K562 (cell line): ENCODE results near the gene CYTH1. TPM values are rescaled to one million over a fixed set of nuclear protein-coding genes. Genes with fewer than 3 reads are reported as not detected.

Source experiments
- ATAC-seq: fragments of 200-7000 bp; cut with Tn5 transposase; 3 replicates; pipeline ENCODE4 v1.9.1; 2020; ENCODE audit warnings: moderate library complexity
- BruUV-seq: library from RNA; stranded (reverse); fragments of 400-500 nt; replicated peaks from 2 replicates; lab custom pipeline; 2021; lab: Mats Ljungman, UMichigan
- CTCF ChIA-PET: fragments of 300-600 bp; formaldehyde crosslinking; extraction: SDS; loops from one replicate; lab custom pipeline; 2021; ENCODE audit warnings: low intra/inter-chr PET ratio; lab: Yijun Ruan, JAX
- POLR2A ChIA-PET: fragments of 300-600, 350-650 bp; sonication (Branson Sonifier 250); formaldehyde crosslinking; extraction: SDS; loops from one replicate; lab custom pipeline; 2021; ENCODE audit warnings: antibody characterized with exemption, inconsistent platforms; lab: Yijun Ruan, JAX
- DNase-seq, 4 experiments: peaks; one replicate each; pipeline versions ENCODE4 v3.0.0 to v3.0.0-alpha.2; 2011 to 2018; ENCODE audit warnings: low spot score in 3 of 4, mixed read lengths in 3 of 4; ENCODE audit errors: extremely low read depth in 1 of 4
- FAIRE-seq: peaks from 2 replicates; lab custom pipeline; 2011; peaks lifted over from hg19 to GRCh38; lab: Jason Lieb, UNC
- H2AFZ ChIP-seq: 2 replicates; pipeline ENCODE4 v1.6.0; 2011; ENCODE audit warnings: low read depth, low read length, control low read depth, inconsistent platforms
- H3K27ac ChIP-seq: fragments of 200-600 bp; 3 replicates; pipeline ENCODE4 v1.8.0; 2011; ENCODE audit warnings: low read depth, mild to moderate bottlenecking, control low read depth, inconsistent platforms, low read length, moderate library complexity, mixed read lengths; ENCODE audit errors: extremely low read depth
- H3K27me3 ChIP-seq, 2 experiments: fragments of 300-600 bp in 1 of 2; 2 replicates in 1 of 2; 3 replicates in 1 of 2; pipeline versions ENCODE4 v1.6.0 to v1.8.0; 2011; ENCODE audit warnings: inconsistent platforms in 2 of 2, low read length in 2 of 2, mild to moderate bottlenecking in 1 of 2, mixed read lengths in 1 of 2, moderate library complexity in 1 of 2; ENCODE audit not compliant: control insufficient read depth in 2 of 2, insufficient read depth in 2 of 2
- H3K36me3 ChIP-seq: fragments of 300-600 bp; 3 replicates; pipeline ENCODE4 v1.8.0; 2011; ENCODE audit warnings: mild to moderate bottlenecking, low read length, inconsistent platforms; ENCODE audit not compliant: control insufficient read depth, insufficient read depth
- H3K4me1 ChIP-seq, 2 experiments: fragments of 200-600 bp in 1 of 2; replicated peaks in 1 of 2; 2 replicates in 1 of 2; 3 replicates in 1 of 2; pipeline versions ENCODE4 v1.5.1 to v1.8.0; 2011; ENCODE audit warnings: inconsistent platforms in 2 of 2, low read length in 2 of 2, mild to moderate bottlenecking in 1 of 2, mixed read lengths in 1 of 2, moderate library complexity in 1 of 2; ENCODE audit not compliant: control insufficient read depth in 2 of 2, insufficient read depth in 2 of 2
- H3K4me2 ChIP-seq: 2 replicates; pipeline ENCODE4 v1.6.1; 2011; ENCODE audit warnings: low read length, control low read depth, inconsistent platforms, mixed read lengths; ENCODE audit not compliant: insufficient read depth
- H3K4me3 ChIP-seq: fragments of 200-600 bp; sonication (generic), shearing (Covaris generic); 2 replicates; pipeline ENCODE4 v1.5.1; 2016; ENCODE audit warnings: control low read depth, inconsistent platforms
- H3K79me2 ChIP-seq: fragments of 200-600 bp; 3 replicates; pipeline ENCODE4 v1.8.0; 2011; ENCODE audit warnings: low read length, inconsistent platforms; ENCODE audit not compliant: control insufficient read depth, insufficient read depth
- H3K9ac ChIP-seq, 2 experiments: 2 replicates each; pipeline versions ENCODE4 v1.6.0 to v1.6.1; 2011; ENCODE audit warnings: low read depth in 2 of 2, low read length in 2 of 2, control low read depth in 1 of 2, inconsistent platforms in 1 of 2, mild to moderate bottlenecking in 1 of 2, mixed read lengths in 1 of 2; ENCODE audit not compliant: insufficient read depth in 1 of 2
- H3K9me1 ChIP-seq: one replicate; pipeline ENCODE4 v1.6.0; 2011; ENCODE audit warnings: inconsistent platforms, mild to moderate bottlenecking, low read length, moderate library complexity; ENCODE audit not compliant: control insufficient read depth, insufficient read depth
- H3K9me3 ChIP-seq: replicated peaks from 2 replicates; pipeline ENCODE4 v1.5.1; 2011; ENCODE audit warnings: low read depth, low read length, inconsistent platforms; ENCODE audit not compliant: control insufficient read depth, insufficient read depth
- H4K20me1 ChIP-seq: replicated peaks from 2 replicates; pipeline ENCODE4 v1.6.1; 2011; ENCODE audit warnings: low read length, inconsistent platforms, mixed read lengths; ENCODE audit not compliant: control insufficient read depth, insufficient read depth
- CHD4 ChIP-seq: fragments of 200-600 bp; sonication (generic); IDR thresholded peaks from 3 replicates; pipeline ENCODE4 v1.6.1; 2012; ENCODE audit warnings: low read depth, mild to moderate bottlenecking, mixed read lengths, low read length, inconsistent platforms; ENCODE audit not compliant: insufficient read depth, insufficient replicate concordance, poor library complexity, severe bottlenecking
- GABPB2 ChIP-seq: fragments of 250-450 bp; sonication (Bioruptor Pico); conservative IDR thresholded peaks from 2 replicates; pipeline ENCODE4 v1.5.1; 2021; ENCODE audit warnings: mild to moderate bottlenecking
- HMBOX1 ChIP-seq: sonication (generic); IDR thresholded peaks from 2 replicates; pipeline ENCODE4 v1.6.1; 2016
- HNRNPH1 ChIP-seq: fragments of 200-400 bp; formaldehyde crosslinking; optimal IDR thresholded peaks from 2 replicates; pipeline ENCODE3; 2017; ENCODE audit warnings: low read depth, mild to moderate bottlenecking, low read length, moderate library complexity
- HSF4 ChIP-seq: fragments of 250-450 bp; sonication (Bioruptor Pico); IDR thresholded peaks from 2 replicates; pipeline ENCODE4 v2.1.2; 2022; ENCODE audit warnings: mild to moderate bottlenecking, moderate library complexity, borderline replicate concordance
- SRF ChIP-seq, 2 experiments: fragments of 250-450, 450-650 bp in 1 of 2; sonication (Bioruptor Pico) in 1 of 2; sonication (generic) in 1 of 2; formaldehyde crosslinking; IDR thresholded peaks; 2 replicates each; pipeline versions ENCODE4 v1.5.0 to v1.5.1; 2020 to 2022; ENCODE audit warnings: mild to moderate bottlenecking in 1 of 2, missing genetic modification reagents in 1 of 2
- STAT6 ChIP-seq: sonication (generic); formaldehyde crosslinking; IDR thresholded peaks from 2 replicates; pipeline ENCODE4 v1.8.1; 2023; ENCODE audit warnings: mild to moderate bottlenecking, missing genetic modification reagents
- ZNF174 ChIP-seq: fragments of 250-450 bp; sonication (Bioruptor Pico); IDR thresholded peaks from 2 replicates; pipeline ENCODE4 v1.4.0; 2020; ENCODE audit warnings: mild to moderate bottlenecking
- ZNF764 ChIP-seq: fragments of 250-450 bp; sonication (Bioruptor Pico); IDR thresholded peaks from 2 replicates; pipeline ENCODE4 v1.4.0; 2020; ENCODE audit warnings: low read depth, mild to moderate bottlenecking, moderate library complexity
- WGBS: fragments of 100-300 bp; shearing (Covaris generic); methylation state at CpG from one replicate; pipeline ENCODE4 v1.1.6; 2016; ENCODE audit warnings: low coverage, mixed read lengths; ENCODE audit not compliant: insufficient coverage; ENCODE audit errors: missing lambda C conversion rate; 5-methylcytosine and 5-hydroxymethylcytosine counted together
- in situ Hi-C: fragments of 300-500 bp; cut with MboI; formaldehyde crosslinking; loops from 4 replicates; pipeline ENCODE4 v1.15.0; 2018; ENCODE audit warnings: inconsistent platforms, mixed read lengths
- intact Hi-C: fragments of 100-400 bp; cut with micrococcal nuclease; formaldehyde crosslinking; loops from 2 replicates; pipeline ENCODE4 v1.14.2; 2022
- polyA plus RNA-seq, 8 experiments: library from polyadenylated mRNA; depleted of rRNA in 4 of 8; stranded (reverse) in 5 of 8; unstranded in 3 of 8; fragments of >200 nt; fragmentation: Nextera tagmentation in 2 of 8; fragmentation: Illumina TruSeq in 1 of 8; extraction: Ambion mirVana in 2 of 8; extraction: Trizol in 1 of 8; gene quantifications; 2 replicates each; pipeline versions ENCODE4 v1.2.1 to v1.2.3, GENCODE V29; 2011 to 2014; ENCODE audit warnings: inconsistent platforms in 1 of 8, missing spikeins in 1 of 8
- total RNA-seq, 7 experiments: library from RNA; depleted of rRNA in 6 of 7; stranded (reverse); fragments of >200 nt in 6 of 7; fragmentation: Illumina TruSeq in 2 of 7; extraction: Trizol in 2 of 7; gene quantifications; 2 replicates each; pipeline versions ENCODE4 v1.2.1 to v1.2.3, GENCODE V29; 2011 to 2021; ENCODE audit warnings: low replicate concordance in 1 of 7
- TF ChIP-seq, protein P1 (sequence below): fragments of 450-650 bp; IDR thresholded peaks from 2 replicates; pipeline ENCODE4 v1.6.1; 2016; ENCODE audit warnings: borderline replicate concordance
- TF ChIP-seq, protein P2 (sequence below): sonication (generic); formaldehyde crosslinking; IDR thresholded peaks from 2 replicates; pipeline ENCODE4 v1.8.0; 2022; ENCODE audit warnings: missing genetic modification reagents, mild to moderate bottlenecking, borderline replicate concordance

Gene CYTH1
- total and polyA plus RNA-seq, 9 of the 15 experiments (the other 6 are each of a cell fraction or from before 2014, with no cell fraction given): 0.52 to 27.7 (median 16.8) TPM

DNA sequence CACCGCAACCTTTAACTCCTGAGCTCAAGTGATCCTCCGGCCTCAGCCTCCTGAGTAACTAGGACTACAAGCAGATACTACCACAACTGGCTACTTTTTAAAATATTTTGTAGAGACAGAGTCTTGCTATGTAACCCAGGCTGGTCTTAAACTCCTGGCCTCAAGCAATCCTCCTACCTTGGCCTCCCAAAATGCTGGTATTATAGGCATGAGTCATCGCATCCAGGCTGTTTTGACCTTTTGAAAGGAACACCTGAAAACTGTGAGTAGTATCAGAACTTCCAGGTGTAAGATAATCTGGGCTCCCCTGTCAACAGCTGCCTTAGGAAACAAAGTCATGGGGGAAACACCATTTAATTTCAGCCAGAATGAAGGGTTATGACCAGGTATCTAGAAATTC, 77.5 kb downstream of the CYTH1 start:
- H3K27me3 ChIP-seq: no peaks in the 10 kb centered on the region
- peaks cover 39% of the 10 kb centered on the region; the same call in 1 of the 3 replicates for H3K36me3 ChIP-seq
- 97% methylated on average over 3 of the region's 3 CpGs for WGBS
- peaks cover 5 to 11% of the 10 kb centered on the region in 2 experiments; a peak in 4 of 5 replicates for H3K4me1 ChIP-seq
- no peaks in the 10 kb centered on the region for H3K9me3 ChIP-seq
- H4K20me1 ChIP-seq: peaks cover 7% of the 10 kb centered on the region; the same call in 1 of the 2 replicates
- H3K4me2 ChIP-seq: no peak overlapping the region
- no peak for ATAC-seq
- in situ Hi-C loops: no loop called here
- ChIA-PET CTCF (no interaction called here), POLR2A (no interaction called here)
- H3K79me2 ChIP-seq: 0 out of 3 replicates have a peak, but pooled peaks cover 3% of the 10 kb centered on the region
- H3K9ac ChIP-seq: no peak overlapping the region
- FAIRE-seq: no peak
- no peak overlapping the region for H3K4me3 ChIP-seq
- no peak overlapping the region for H2AFZ ChIP-seq
- no TSS peak for BruUV-seq
- H3K27ac ChIP-seq: no peak overlapping the region
- H3K9me1 ChIP-seq: no peaks in the 10 kb centered on the region
- DNase-seq: no peak
- no peak for TF ChIP-seq CHD4
- no peak for TF ChIP-seq ZNF764 (CRISPR knock-in tag)
- TF ChIP-seq SRF (CRISPR knock-in tag; IDR thresholded peaks at IDR 0.05): no peak
- no peak for TF ChIP-seq HNRNPH1
- TF ChIP-seq, protein P1, sequence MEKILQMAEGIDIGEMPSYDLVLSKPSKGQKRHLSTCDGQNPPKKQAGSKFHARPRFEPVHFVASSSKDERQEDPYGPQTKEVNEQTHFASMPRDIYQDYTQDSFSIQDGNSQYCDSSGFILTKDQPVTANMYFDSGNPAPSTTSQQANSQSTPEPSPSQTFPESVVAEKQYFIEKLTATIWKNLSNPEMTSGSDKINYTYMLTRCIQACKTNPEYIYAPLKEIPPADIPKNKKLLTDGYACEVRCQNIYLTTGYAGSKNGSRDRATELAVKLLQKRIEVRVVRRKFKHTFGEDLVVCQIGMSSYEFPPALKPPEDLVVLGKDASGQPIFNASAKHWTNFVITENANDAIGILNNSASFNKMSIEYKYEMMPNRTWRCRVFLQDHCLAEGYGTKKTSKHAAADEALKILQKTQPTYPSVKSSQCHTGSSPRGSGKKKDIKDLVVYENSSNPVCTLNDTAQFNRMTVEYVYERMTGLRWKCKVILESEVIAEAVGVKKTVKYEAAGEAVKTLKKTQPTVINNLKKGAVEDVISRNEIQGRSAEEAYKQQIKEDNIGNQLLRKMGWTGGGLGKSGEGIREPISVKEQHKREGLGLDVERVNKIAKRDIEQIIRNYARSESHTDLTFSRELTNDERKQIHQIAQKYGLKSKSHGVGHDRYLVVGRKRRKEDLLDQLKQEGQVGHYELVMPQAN: no peak
- no peak for TF ChIP-seq HMBOX1
- no peak for TF ChIP-seq HSF4 (CRISPR knock-in tag)
- no peak for TF ChIP-seq STAT6 (CRISPR knock-in tag)
- no peak for TF ChIP-seq ZNF174 (CRISPR knock-in tag)
- TF ChIP-seq, protein P2, sequence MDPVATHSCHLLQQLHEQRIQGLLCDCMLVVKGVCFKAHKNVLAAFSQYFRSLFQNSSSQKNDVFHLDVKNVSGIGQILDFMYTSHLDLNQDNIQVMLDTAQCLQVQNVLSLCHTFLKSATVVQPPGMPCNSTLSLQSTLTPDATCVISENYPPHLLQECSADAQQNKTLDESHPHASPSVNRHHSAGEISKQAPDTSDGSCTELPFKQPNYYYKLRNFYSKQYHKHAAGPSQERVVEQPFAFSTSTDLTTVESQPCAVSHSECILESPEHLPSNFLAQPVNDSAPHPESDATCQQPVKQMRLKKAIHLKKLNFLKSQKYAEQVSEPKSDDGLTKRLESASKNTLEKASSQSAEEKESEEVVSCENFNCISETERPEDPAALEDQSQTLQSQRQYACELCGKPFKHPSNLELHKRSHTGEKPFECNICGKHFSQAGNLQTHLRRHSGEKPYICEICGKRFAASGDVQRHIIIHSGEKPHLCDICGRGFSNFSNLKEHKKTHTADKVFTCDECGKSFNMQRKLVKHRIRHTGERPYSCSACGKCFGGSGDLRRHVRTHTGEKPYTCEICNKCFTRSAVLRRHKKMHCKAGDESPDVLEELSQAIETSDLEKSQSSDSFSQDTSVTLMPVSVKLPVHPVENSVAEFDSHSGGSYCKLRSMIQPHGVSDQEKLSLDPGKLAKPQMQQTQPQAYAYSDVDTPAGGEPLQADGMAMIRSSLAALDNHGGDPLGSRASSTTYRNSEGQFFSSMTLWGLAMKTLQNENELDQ (CRISPR knock-in tag): no peak
- TF ChIP-seq GABPB2 (CRISPR knock-in tag): no peak
- intact Hi-C loops: loop anchor here (10.0 kb wide), 1 partner anchor 260 kb away; no protein-coding TSS in a partner anchor
